WTC11 (cell line): Measurements from ENCODE around the gene WDR18. TPM values are rescaled to one million over a fixed set of nuclear protein-coding genes. Genes with fewer than 3 reads are reported as not detected.

ENCODE experiments used
- ATAC-seq: fragments of 200-7000 bp; cut with Tn5 transposase; 2 replicates; pipeline ENCODE4 v1.10.0; 2021; ENCODE audit warnings: mild to moderate bottlenecking, moderate library complexity
- CTCF ChIA-PET: fragments of 300-600 bp; sonication (Branson Sonifier 250); formaldehyde crosslinking; loops from one replicate; lab custom pipeline; 2021; ENCODE audit warnings: antibody characterized with exemption; lab: Charles Lee
- POLR2A ChIA-PET: fragments of 350-600 bp; sonication (Branson Sonifier 250); formaldehyde crosslinking; loops from one replicate; lab custom pipeline; 2021; ENCODE audit warnings: antibody characterized with exemption; lab: Charles Lee
- DNase-seq: peaks from one replicate; pipeline ENCODE4 v3.0.0; 2021; ENCODE audit warnings: low spot score
- H3K27ac Mint-ChIP-seq: 2 replicates; pipeline ENCODE4 v1.8.0; 2021; ENCODE audit warnings: mixed read lengths
- H3K27me3 Mint-ChIP-seq: 2 replicates; pipeline ENCODE4 v1.8.0; 2021; ENCODE audit warnings: low read depth, mild to moderate bottlenecking, moderate library complexity, mixed read lengths
- H3K36me3 Mint-ChIP-seq: 2 replicates; pipeline ENCODE4 v1.8.0; 2021; ENCODE audit warnings: mixed read lengths
- H3K4me1 Mint-ChIP-seq: 2 replicates; pipeline ENCODE4 v1.8.0; 2022; ENCODE audit warnings: mixed read lengths
- H3K4me3 Mint-ChIP-seq: 2 replicates; pipeline ENCODE4 v1.8.0; 2021; ENCODE audit warnings: mild to moderate bottlenecking, moderate library complexity, mixed read lengths
- H3K9me3 Mint-ChIP-seq: 2 replicates; pipeline ENCODE4 v1.8.0; 2021; ENCODE audit warnings: mixed read lengths
- CTCF ChIP-seq: fragments of 200-600 bp; IDR thresholded peaks from 2 replicates; pipeline ENCODE4 v1.8.0; 2022; ENCODE audit warnings: antibody characterized with exemption
- FOXJ3 ChIP-seq: sonication (generic); formaldehyde crosslinking; IDR thresholded peaks from 2 replicates; pipeline ENCODE4 v1.9.0; 2021; ENCODE audit warnings: missing genetic modification reagents, mild to moderate bottlenecking, borderline replicate concordance
- NR3C1 ChIP-seq: sonication (generic); formaldehyde crosslinking; conservative IDR thresholded peaks from 2 replicates; pipeline ENCODE4 v1.8.1; 2023; ENCODE audit warnings: low read depth, mild to moderate bottlenecking, missing genetic modification reagents
- PRRX2 ChIP-seq: fragments of 250-450 bp; sonication (Bioruptor Pico); IDR thresholded peaks from 2 replicates; pipeline ENCODE4 v1.8.0; 2021; ENCODE audit warnings: mild to moderate bottlenecking
- TEAD4 ChIP-seq: sonication (generic); formaldehyde crosslinking; IDR thresholded peaks from 2 replicates; pipeline ENCODE4 v1.8.0; 2022; ENCODE audit warnings: mild to moderate bottlenecking, missing genetic modification reagents
- ZNF317 ChIP-seq: sonication (generic); formaldehyde crosslinking; IDR thresholded peaks from 2 replicates; pipeline ENCODE4 v1.8.1; 2023; ENCODE audit warnings: low read depth, mild to moderate bottlenecking, moderate library complexity, missing genetic modification reagents, borderline replicate concordance
- ZNF671 ChIP-seq: fragments of 250-450 bp; sonication (Bioruptor Pico); IDR thresholded peaks from 2 replicates; pipeline ENCODE4 v1.8.0; 2021; ENCODE audit warnings: mild to moderate bottlenecking
- total RNA-seq: library from RNA; stranded (reverse); gene quantifications from 3 replicates; pipeline ENCODE4 v1.2.3, GENCODE V29; 2021
- TF ChIP-seq, protein P1 (sequence below): sonication (generic); formaldehyde crosslinking; IDR thresholded peaks from 2 replicates; pipeline ENCODE4 v1.8.0; 2022; ENCODE audit warnings: mild to moderate bottlenecking, missing genetic modification reagents
- TF ChIP-seq, protein P2 (sequence below): fragments of 250-450 bp; sonication (Bioruptor Pico); IDR thresholded peaks from 2 replicates; pipeline ENCODE4 v1.9.0; 2021; ENCODE audit warnings: moderate library complexity, mild to moderate bottlenecking, inconsistent platforms, borderline replicate concordance
- TF ChIP-seq, protein P3 (sequence below): sonication (generic); formaldehyde crosslinking; conservative IDR thresholded peaks from 2 replicates; pipeline ENCODE4 v1.8.1; 2022; ENCODE audit warnings: mild to moderate bottlenecking, missing genetic modification reagents
- TF ChIP-seq, protein P4 (sequence below): sonication (generic); formaldehyde crosslinking; IDR thresholded peaks from 2 replicates; pipeline ENCODE4 v1.8.1; 2022; ENCODE audit warnings: mild to moderate bottlenecking, moderate library complexity, missing genetic modification reagents

WDR18 gene
- total RNA-seq, 1 experiment from 2014 or later = 140 TPM

GRCh38 chr19:1013218-1013617, 29.1 kb downstream of the WDR18 start:
- Mint-ChIP-seq H3K27ac (no peak overlapping the region), H3K4me1 (peaks cover 21% of the 10 kb centered on the region), H3K36me3 (no peaks in the 10 kb centered on the region; the same call in 1 of the 2 replicates), H3K4me3 (no peak overlapping the region), H3K9me3 (no peaks in the 10 kb centered on the region), H3K27me3 (no peaks in the 10 kb centered on the region; the same call in 1 of the 2 replicates)
- TF ChIP-seq ZNF317 (CRISPR knock-in tag) (no peak), ZNF671 (no peak), TEAD4 (CRISPR knock-in tag) (no peak), PRRX2 (CRISPR knock-in tag) (no peak)
- TF ChIP-seq, protein P1, sequence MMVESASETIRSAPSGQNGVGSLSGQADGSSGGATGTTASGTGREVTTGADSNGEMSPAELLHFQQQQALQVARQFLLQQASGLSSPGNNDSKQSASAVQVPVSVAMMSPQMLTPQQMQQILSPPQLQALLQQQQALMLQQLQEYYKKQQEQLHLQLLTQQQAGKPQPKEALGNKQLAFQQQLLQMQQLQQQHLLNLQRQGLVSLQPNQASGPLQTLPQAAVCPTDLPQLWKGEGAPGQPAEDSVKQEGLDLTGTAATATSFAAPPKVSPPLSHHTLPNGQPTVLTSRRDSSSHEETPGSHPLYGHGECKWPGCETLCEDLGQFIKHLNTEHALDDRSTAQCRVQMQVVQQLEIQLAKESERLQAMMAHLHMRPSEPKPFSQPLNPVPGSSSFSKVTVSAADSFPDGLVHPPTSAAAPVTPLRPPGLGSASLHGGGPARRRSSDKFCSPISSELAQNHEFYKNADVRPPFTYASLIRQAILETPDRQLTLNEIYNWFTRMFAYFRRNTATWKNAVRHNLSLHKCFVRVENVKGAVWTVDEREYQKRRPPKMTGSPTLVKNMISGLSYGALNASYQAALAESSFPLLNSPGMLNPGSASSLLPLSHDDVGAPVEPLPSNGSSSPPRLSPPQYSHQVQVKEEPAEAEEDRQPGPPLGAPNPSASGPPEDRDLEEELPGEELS (CRISPR knock-in tag) = 0 out of 2 replicates have a peak, but pooled peaks have one; percentile 31
- ATAC-seq = no peak
- no peak for DNase-seq
- POLR2A ChIA-PET = interaction anchor here (0.8 kb wide), 1 partner anchor 17 kb away, joined by 3 read pairs; no protein-coding TSS in a partner anchor
- CTCF ChIA-PET = no interaction called here

DNA sequence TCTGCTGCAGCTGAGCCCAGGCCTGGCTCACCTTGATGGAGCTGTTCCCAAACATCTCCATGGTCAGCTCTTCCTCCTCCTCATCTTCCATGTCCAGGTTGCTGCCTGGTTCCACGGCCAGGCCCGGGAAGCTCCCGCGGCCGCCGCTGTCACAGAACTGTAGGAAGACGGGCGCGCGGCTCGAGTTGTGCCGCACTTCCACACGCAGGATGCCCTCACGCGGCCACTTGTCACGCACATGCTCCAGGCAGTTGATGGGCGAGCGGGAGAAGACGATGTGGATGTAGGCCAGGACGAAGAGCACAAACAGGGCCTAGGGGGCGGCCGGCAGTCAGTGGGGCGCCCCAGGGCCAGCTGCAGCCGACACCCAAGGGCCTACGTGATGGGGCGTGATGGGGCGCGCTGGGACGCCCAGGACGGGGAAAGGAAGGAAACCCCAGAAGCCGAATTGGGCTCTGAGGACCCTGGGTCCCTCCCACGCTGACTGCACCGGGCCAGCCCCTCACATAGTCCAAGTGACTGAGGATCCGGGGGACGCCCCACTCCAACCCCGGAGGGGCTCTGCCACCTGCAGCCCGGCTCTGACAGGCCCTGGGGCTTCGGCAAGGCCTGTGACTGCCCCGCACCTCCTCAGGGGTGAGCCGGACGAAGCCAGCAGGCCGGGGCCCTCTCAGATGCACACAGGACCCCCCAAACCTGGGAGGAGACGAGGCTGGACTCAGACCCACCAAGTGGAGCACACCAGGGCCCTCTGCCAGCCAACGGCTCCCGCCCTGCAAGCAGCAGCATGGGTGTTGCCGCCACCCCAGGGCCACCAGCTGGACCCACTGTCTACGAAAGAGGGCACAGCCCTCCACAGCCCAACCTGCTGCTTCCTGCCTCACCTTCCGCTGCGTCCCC, 30.3 kb downstream of the WDR18 start:
- Mint-ChIP-seq H3K4me3 (no peak overlapping the region), H3K27ac (peak overlapping the region; percentile 88; the same call in 1 of the 2 replicates), H3K36me3 (no peaks in the 10 kb centered on the region; the same call in 1 of the 2 replicates), H3K9me3 (no peaks in the 10 kb centered on the region), H3K27me3 (no peaks in the 10 kb centered on the region; the same call in 1 of the 2 replicates), H3K4me1 (peaks cover 28% of the 10 kb centered on the region)
- no peak for ATAC-seq
- ChIA-PET POLR2A (interaction anchor here (0.8 kb wide), 1 partner anchor 18 kb away, joined by 3 read pairs; no protein-coding TSS in a partner anchor), CTCF (no interaction called here)
- no peak for TF ChIP-seq NR3C1 (CRISPR knock-in tag)
- TF ChIP-seq, protein P2, sequence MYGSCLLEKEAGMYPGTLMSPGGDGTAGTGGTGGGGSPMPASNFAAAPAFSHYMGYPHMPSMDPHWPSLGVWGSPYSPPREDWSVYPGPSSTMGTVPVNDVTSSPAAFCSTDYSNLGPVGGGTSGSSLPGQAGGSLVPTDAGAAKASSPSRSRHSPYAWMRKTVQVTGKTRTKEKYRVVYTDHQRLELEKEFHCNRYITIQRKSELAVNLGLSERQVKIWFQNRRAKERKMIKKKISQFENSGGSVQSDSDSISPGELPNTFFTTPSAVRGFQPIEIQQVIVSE (CRISPR knock-in tag) = no peak
- TF ChIP-seq, protein P3, sequence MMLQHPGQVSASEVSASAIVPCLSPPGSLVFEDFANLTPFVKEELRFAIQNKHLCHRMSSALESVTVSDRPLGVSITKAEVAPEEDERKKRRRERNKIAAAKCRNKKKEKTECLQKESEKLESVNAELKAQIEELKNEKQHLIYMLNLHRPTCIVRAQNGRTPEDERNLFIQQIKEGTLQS (CRISPR knock-in tag) = 0 out of 2 replicates have a peak, but pooled peaks have one; percentile 23
- DNase-seq = no peak

DNA sequence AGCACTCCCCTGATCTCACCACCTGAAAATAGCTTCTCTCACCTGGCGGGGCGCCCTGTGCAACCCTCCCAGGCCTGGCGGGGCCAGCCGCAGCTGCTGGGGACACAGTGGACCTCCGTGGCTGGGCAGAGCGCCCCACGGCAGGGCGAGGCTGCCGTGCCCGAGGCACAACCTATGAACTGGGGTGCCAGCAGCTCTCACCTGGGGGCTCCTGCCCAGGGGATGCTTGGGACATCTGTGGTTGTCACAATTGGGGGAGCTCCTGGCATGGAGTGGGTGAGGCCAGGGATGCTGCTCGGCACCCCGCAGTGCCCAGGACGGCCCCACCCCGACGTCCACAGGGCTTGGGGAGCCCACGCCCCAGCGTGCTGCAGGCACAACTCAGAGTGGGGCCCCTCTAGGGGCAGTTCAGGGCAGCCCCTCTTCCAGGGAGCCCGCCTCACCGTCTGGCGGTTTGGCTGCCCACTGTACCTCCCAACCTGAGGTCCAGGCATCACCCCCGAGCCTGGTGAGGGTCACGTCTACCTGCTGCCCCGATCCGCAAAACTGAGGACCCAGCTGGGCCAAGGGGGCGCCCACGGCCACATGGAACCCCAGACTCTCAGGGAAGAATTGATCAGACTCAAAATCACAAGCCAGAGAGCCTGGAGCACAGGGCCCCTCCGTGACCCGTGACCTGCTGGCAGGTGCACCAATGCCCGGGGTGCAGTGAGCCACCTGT, 31.1 kb downstream of the WDR18 start:
- H3K27me3 Mint-ChIP-seq = no peaks in the 10 kb centered on the region; the same call in 1 of the 2 replicates
- H3K4me1 Mint-ChIP-seq = peaks cover 28% of the 10 kb centered on the region
- no peak overlapping the region for H3K4me3 Mint-ChIP-seq
- no peaks in the 10 kb centered on the region for H3K9me3 Mint-ChIP-seq
- H3K36me3 Mint-ChIP-seq = no peaks in the 10 kb centered on the region; the same call in 1 of the 2 replicates
- POLR2A ChIA-PET = interaction anchor here (1.0 kb wide), 1 partner anchor 11 kb away, joined by 4 read pairs; the partner anchor contains the start of gene CNN2
- CTCF ChIA-PET = interaction anchor here (0.6 to 1.5 kb wide), 2 partner anchors 50 to 437 kb away, joined by 3 to 5 read pairs; no protein-coding TSS in a partner anchor
- no peak overlapping the region for H3K27ac Mint-ChIP-seq
- no peak for DNase-seq
- TF ChIP-seq CTCF (no peak), FOXJ3 (no peak)
- TF ChIP-seq, protein P4, sequence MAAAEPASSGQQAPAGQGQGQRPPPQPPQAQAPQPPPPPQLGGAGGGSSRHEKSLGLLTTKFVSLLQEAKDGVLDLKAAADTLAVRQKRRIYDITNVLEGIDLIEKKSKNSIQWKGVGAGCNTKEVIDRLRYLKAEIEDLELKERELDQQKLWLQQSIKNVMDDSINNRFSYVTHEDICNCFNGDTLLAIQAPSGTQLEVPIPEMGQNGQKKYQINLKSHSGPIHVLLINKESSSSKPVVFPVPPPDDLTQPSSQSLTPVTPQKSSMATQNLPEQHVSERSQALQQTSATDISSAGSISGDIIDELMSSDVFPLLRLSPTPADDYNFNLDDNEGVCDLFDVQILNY (CRISPR knock-in tag) = no peak
- no peak for ATAC-seq
